ENCODE data around the gene OBSL1. TPM values are rescaled to one million over a fixed set of nuclear protein-coding genes. Genes with fewer than 3 reads are reported as not detected.
A peak's percentile ranks its signal among the peaks of the same experiment; 100 is the strongest.

Gene OBSL1
- total RNA-seq, 1 donor from 2014 or later: 9.2 TPM

DNA sequence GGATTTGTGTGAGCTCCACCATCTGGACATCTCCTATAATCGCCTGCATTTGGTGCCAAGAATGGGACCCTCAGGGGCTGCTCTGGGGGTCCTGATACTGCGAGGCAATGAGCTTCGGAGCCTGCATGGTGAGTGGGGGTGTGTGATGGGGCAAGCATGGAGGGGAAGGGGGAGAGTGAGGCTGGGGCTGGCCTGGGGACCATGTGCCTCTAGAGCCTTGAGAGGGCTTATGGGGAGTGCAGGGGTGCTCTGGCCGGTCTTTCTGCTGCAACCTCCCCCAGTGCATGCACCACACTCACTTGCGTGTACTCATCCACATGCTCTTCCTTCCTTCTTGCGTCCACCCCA, 34.2 kb upstream of the OBSL1 start:
- no peak overlapping the region for H3K4me3 ChIP-seq (ENCODE audit: low read depth, low read length)
- TF ChIP-seq, protein P1, sequence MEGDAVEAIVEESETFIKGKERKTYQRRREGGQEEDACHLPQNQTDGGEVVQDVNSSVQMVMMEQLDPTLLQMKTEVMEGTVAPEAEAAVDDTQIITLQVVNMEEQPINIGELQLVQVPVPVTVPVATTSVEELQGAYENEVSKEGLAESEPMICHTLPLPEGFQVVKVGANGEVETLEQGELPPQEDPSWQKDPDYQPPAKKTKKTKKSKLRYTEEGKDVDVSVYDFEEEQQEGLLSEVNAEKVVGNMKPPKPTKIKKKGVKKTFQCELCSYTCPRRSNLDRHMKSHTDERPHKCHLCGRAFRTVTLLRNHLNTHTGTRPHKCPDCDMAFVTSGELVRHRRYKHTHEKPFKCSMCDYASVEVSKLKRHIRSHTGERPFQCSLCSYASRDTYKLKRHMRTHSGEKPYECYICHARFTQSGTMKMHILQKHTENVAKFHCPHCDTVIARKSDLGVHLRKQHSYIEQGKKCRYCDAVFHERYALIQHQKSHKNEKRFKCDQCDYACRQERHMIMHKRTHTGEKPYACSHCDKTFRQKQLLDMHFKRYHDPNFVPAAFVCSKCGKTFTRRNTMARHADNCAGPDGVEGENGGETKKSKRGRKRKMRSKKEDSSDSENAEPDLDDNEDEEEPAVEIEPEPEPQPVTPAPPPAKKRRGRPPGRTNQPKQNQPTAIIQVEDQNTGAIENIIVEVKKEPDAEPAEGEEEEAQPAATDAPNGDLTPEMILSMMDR (IDR thresholded peaks at IDR 0.05; ENCODE audit: insufficient read depth, low read length, severe bottlenecking): no peak
- FAIRE-seq: no peak
- peaks cover 25% of the 10 kb centered on the region for H3K36me3 ChIP-seq (ENCODE audit: control insufficient read depth, insufficient read depth, low read length)
- no peaks in the 10 kb centered on the region for H3K27me3 ChIP-seq (ENCODE audit: control insufficient read depth, insufficient read depth, low read length)
- no peak for DNase-seq (ENCODE audit: low read depth)

DNA sequence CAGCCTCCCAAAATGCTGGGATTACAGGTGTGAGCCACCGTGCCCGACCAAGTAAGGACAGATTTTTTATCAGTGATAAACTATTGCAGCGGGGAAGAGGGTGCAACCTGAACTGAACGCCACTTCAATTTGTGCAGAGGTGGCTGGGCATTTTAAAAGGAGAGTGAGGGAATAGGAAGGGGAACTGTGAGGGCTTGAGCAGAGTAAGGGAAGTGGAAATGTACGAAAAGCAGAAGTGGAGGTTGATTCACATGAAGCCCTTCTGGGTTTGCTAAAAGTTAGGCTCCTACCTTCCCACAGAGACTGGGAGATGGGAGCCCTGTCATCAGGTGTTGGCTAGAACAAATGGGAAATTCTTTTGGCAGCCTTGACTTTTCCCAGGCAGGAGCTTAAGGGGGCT, 32.4 kb upstream of the OBSL1 start:
- TF ChIP-seq, protein P1 (IDR thresholded peaks at IDR 0.05; ENCODE audit: insufficient read depth, low read length, severe bottlenecking): no peak
- H3K4me3 ChIP-seq (ENCODE audit: low read depth, low read length): no peak overlapping the region
- H3K36me3 ChIP-seq (ENCODE audit: control insufficient read depth, insufficient read depth, low read length): peaks cover 24% of the 10 kb centered on the region
- DNase-seq (ENCODE audit: low read depth) (no peak), FAIRE-seq (peak; percentile 58)
- H3K27me3 ChIP-seq (ENCODE audit: control insufficient read depth, insufficient read depth, low read length): no peaks in the 10 kb centered on the region

DNA sequence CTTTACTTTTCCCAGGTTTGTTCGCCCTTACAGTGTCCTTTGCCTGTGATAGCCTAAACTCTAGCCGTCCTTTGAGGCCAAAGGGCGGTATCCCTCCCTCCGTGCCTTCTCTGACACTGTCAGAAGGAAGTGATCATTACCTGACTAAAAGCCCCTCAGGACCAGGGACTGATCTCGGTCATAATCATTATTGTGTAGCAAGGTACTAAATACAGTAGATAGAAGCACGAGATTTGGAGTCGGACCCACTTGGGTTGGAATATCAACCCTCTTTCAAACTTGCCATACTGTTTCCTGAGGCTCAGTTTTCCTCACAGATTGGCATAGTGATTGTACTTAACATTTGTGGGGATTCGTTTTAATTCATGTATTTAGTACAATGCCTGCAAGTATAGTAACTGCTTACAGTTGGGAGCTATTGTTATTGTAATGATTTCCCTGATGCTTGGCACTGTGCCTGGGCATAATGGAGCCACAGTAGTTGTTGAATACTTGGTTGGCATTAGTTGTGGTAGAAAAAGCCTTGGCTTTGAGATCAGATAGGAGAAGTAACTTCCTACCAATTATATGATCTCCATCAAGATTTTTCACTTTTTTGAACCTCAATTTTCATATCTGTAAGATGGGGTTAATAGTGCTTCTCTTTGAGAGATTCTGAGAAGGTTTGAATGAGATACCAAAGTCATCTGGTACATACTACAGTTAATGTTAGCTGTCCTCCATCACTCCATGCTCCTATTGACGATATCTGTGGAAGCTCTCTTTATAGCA, 27.2 kb upstream of the OBSL1 start:
- Histone ChIP-seq H3K27me3 (ENCODE audit: control insufficient read depth, insufficient read depth, low read length) (no peaks in the 10 kb centered on the region), H3K36me3 (ENCODE audit: control insufficient read depth, insufficient read depth, low read length) (peaks cover 10% of the 10 kb centered on the region), H3K4me3 (ENCODE audit: low read depth, low read length) (peak overlapping the region; percentile 79)
- FAIRE-seq: no peak
- no peak for DNase-seq (ENCODE audit: low read depth)
- TF ChIP-seq, protein P1 (IDR thresholded peaks at IDR 0.05; ENCODE audit: insufficient read depth, low read length, severe bottlenecking): no peak

DNA sequence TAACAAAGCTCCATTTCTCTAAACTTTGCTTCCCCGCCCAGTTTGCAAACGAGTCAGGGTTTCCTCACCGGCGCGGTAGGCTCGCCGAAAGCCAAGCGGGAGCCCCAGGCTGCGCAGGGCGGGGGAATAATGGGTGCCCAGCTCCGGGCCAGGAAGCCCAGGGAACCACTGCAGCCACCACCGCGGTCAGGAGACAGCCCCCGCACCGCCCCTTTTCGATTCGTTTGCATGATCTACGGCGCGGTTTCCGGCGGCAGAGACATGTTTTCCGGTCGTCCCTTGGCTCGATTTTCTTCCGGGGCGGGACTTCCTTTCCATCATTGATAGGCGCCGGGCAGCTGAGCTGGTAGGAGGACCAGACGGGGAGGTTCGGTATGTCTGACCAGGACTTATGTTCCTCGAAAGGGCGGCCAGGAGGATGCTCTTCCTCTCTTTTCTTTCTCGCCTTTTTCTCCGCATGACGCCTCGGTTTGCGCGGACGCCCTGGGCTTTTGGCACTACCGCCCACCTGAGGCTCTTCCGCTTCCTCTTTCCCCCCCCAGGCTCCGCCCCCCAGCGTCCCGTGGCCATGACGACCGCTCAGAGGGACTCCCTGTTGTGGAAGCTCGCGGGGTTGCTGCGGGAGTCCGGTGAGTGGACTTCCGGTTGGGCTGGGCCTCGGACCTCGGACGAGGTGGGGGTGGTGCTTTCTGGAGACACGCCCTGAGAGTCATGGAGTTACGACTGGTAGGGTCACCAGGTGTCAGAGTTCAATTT, 26.4 kb upstream of the OBSL1 start, which contains the start of gene STK11IP:
Gene STK11IP, plus strand, starts transcription at position 306 of the 756 bp plus-strand sequence. Its CDS starts 263 bp downstream, at position 569.
- Histone ChIP-seq H3K27me3 (ENCODE audit: control insufficient read depth, insufficient read depth, low read length) (no peaks in the 10 kb centered on the region), H3K36me3 (ENCODE audit: control insufficient read depth, insufficient read depth, low read length) (peaks cover 10% of the 10 kb centered on the region), H3K4me3 (ENCODE audit: low read depth, low read length) (peak within 1 kb of the TSS; percentile 79)
- FAIRE-seq (no peak), DNase-seq (ENCODE audit: low read depth) (peak; percentile 90)
- TF ChIP-seq, protein P1 (IDR thresholded peaks at IDR 0.05; ENCODE audit: insufficient read depth, low read length, severe bottlenecking): no peak

DNA sequence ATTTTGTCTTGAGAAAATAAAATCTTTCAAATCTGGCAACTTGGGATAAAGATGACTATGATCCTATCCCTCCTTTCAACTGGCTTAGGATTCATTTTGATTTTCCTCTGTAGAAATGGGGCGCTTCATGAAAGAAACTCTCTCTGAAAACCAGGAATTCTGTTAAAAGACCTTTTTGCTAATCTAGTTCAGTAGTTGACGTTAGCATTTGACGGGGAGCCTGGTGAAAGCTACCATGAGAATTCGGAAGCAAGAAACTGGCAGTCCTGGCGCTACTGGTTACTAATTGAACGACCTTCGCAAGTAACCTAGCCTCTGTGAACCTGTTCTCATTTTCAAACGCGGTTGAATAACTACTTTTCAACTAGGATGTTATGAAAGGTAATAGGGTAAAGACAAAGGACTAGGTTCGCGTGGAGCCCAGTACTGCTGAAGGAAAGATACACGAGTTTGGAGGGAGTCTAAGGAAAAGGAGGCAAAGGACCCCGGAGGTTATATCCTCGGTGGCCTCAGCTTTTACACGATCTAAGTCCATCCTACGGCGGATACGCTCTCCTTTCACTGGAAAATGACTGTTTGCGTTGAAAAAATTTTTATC, 25.7 kb upstream of the OBSL1 start:
- H3K27me3 ChIP-seq (ENCODE audit: control insufficient read depth, insufficient read depth, low read length): no peaks in the 10 kb centered on the region
- DNase-seq (ENCODE audit: low read depth) (peak; percentile 20), FAIRE-seq (no peak)
- TF ChIP-seq, protein P1 (IDR thresholded peaks at IDR 0.05; ENCODE audit: insufficient read depth, low read length, severe bottlenecking): no peak
- peaks cover 6% of the 10 kb centered on the region for H3K36me3 ChIP-seq (ENCODE audit: control insufficient read depth, insufficient read depth, low read length)
- peak overlapping the region; percentile 79 for H3K4me3 ChIP-seq (ENCODE audit: low read depth, low read length)
